H1 (cell line): ENCODE results near the gene CDH11. TPM values are rescaled to one million over a fixed set of nuclear protein-coding genes. Genes with fewer than 3 reads are reported as not detected.

Source experiments
- CBX5 ChIP-seq: fragments of 300-800, 300-1000 bp; sonication (generic); IDR thresholded peaks from 2 replicates; pipeline ENCODE4 v1.7.1; 2016; ENCODE audit warnings: antibody characterized with exemption, low read length, low read depth
- KDM1A ChIP-seq: fragments of 200-600, 300-600 bp; sonication (generic); IDR thresholded peaks from 2 replicates; pipeline ENCODE4 v1.7.1; 2016; ENCODE audit warnings: mild to moderate bottlenecking, low read length, borderline replicate concordance
- SP2 ChIP-seq: IDR thresholded peaks from 2 replicates; pipeline ENCODE4 v1.6.1; 2012; ENCODE audit warnings: mild to moderate bottlenecking, low read length, inconsistent platforms
- ZNF274 ChIP-seq: IDR thresholded peaks from 2 replicates; pipeline ENCODE4 v1.7.0; 2012; ENCODE audit warnings: low read length, borderline replicate concordance; ENCODE audit errors: extremely low read depth
- polyA plus RNA-seq, 7 experiments: library from polyadenylated mRNA; depleted of rRNA in 3 of 7; stranded (reverse) in 5 of 7; unstranded in 2 of 7; fragments of >200 nt in 5 of 7; fragments of 200-250 nt in 2 of 7; gene quantifications; 1 replicate in 5 of 7; 2 replicates in 1 of 7; 4 replicates in 1 of 7; pipeline versions ENCODE4 v1.2.1 to v1.2.3, GENCODE V29; 2011 to 2013; ENCODE audit warnings: missing spikeins in 2 of 7, mixed read lengths in 2 of 7
- total RNA-seq: library from RNA; stranded (reverse); fragmentation: NEBNext Ultra II Directional; extraction: Animal tissue kit (Norgen Biotek cat#: 25700); gene quantifications from 2 replicates; pipeline ENCODE4 v1.2.1, GENCODE V29; 2021
- TF ChIP-seq, protein P1 (sequence below): fragments of 300-600 bp; sonication (generic); IDR thresholded peaks from 2 replicates; pipeline ENCODE4 v1.7.1; 2012; ENCODE audit warnings: low read length, moderate library complexity, mild to moderate bottlenecking, inconsistent platforms; ENCODE audit not compliant: insufficient replicate concordance
- TF ChIP-seq, protein P2 (sequence below): IDR thresholded peaks from 2 replicates; pipeline ENCODE4 v1.6.1; 2012; ENCODE audit warnings: inconsistent platforms
- TF ChIP-seq, protein P3 (sequence below): IDR thresholded peaks from 2 replicates; pipeline ENCODE4 v1.6.1; 2012; ENCODE audit warnings: inconsistent platforms
- TF ChIP-seq, protein P4 (sequence below), 3 experiments: IDR thresholded peaks; 1 replicate in 2 of 3; 2 replicates in 1 of 3; pipeline versions ENCODE4 v1.5.1 to v1.6.1; 2011; ENCODE audit warnings: low read length in 3 of 3, mild to moderate bottlenecking in 3 of 3, inconsistent platforms in 2 of 3, low read depth in 1 of 3, moderate library complexity in 1 of 3; ENCODE audit not compliant: insufficient read depth in 1 of 3; ENCODE audit errors: control extremely low read depth in 1 of 3

The CDH11 gene
- total and polyA plus RNA-seq, 2 of the 8 experiments (the other 6 are each of a cell fraction or from before 2014, with no cell fraction given): 3.3 to 8.4 TPM

DNA sequence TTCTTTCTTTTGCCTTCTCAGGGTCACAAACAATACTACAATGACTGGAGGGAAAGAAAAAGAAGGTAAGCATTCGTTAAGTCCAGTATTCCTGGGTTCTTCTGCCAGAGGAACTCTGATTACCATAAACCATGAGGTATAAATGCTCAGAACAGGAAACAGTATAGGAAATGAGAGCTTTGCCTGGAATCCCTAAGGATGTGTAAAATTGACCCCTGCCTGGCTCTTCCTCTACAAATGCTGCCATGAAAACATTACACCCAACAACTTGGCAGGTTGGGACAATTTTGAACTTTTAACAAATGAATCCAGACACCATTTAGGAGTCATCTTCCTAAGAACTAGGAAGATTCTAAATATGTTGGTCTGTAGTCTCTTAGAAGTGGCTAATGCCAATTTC is 173.8 kb downstream of the CDH11 start (continued):
- TF ChIP-seq, protein P1, sequence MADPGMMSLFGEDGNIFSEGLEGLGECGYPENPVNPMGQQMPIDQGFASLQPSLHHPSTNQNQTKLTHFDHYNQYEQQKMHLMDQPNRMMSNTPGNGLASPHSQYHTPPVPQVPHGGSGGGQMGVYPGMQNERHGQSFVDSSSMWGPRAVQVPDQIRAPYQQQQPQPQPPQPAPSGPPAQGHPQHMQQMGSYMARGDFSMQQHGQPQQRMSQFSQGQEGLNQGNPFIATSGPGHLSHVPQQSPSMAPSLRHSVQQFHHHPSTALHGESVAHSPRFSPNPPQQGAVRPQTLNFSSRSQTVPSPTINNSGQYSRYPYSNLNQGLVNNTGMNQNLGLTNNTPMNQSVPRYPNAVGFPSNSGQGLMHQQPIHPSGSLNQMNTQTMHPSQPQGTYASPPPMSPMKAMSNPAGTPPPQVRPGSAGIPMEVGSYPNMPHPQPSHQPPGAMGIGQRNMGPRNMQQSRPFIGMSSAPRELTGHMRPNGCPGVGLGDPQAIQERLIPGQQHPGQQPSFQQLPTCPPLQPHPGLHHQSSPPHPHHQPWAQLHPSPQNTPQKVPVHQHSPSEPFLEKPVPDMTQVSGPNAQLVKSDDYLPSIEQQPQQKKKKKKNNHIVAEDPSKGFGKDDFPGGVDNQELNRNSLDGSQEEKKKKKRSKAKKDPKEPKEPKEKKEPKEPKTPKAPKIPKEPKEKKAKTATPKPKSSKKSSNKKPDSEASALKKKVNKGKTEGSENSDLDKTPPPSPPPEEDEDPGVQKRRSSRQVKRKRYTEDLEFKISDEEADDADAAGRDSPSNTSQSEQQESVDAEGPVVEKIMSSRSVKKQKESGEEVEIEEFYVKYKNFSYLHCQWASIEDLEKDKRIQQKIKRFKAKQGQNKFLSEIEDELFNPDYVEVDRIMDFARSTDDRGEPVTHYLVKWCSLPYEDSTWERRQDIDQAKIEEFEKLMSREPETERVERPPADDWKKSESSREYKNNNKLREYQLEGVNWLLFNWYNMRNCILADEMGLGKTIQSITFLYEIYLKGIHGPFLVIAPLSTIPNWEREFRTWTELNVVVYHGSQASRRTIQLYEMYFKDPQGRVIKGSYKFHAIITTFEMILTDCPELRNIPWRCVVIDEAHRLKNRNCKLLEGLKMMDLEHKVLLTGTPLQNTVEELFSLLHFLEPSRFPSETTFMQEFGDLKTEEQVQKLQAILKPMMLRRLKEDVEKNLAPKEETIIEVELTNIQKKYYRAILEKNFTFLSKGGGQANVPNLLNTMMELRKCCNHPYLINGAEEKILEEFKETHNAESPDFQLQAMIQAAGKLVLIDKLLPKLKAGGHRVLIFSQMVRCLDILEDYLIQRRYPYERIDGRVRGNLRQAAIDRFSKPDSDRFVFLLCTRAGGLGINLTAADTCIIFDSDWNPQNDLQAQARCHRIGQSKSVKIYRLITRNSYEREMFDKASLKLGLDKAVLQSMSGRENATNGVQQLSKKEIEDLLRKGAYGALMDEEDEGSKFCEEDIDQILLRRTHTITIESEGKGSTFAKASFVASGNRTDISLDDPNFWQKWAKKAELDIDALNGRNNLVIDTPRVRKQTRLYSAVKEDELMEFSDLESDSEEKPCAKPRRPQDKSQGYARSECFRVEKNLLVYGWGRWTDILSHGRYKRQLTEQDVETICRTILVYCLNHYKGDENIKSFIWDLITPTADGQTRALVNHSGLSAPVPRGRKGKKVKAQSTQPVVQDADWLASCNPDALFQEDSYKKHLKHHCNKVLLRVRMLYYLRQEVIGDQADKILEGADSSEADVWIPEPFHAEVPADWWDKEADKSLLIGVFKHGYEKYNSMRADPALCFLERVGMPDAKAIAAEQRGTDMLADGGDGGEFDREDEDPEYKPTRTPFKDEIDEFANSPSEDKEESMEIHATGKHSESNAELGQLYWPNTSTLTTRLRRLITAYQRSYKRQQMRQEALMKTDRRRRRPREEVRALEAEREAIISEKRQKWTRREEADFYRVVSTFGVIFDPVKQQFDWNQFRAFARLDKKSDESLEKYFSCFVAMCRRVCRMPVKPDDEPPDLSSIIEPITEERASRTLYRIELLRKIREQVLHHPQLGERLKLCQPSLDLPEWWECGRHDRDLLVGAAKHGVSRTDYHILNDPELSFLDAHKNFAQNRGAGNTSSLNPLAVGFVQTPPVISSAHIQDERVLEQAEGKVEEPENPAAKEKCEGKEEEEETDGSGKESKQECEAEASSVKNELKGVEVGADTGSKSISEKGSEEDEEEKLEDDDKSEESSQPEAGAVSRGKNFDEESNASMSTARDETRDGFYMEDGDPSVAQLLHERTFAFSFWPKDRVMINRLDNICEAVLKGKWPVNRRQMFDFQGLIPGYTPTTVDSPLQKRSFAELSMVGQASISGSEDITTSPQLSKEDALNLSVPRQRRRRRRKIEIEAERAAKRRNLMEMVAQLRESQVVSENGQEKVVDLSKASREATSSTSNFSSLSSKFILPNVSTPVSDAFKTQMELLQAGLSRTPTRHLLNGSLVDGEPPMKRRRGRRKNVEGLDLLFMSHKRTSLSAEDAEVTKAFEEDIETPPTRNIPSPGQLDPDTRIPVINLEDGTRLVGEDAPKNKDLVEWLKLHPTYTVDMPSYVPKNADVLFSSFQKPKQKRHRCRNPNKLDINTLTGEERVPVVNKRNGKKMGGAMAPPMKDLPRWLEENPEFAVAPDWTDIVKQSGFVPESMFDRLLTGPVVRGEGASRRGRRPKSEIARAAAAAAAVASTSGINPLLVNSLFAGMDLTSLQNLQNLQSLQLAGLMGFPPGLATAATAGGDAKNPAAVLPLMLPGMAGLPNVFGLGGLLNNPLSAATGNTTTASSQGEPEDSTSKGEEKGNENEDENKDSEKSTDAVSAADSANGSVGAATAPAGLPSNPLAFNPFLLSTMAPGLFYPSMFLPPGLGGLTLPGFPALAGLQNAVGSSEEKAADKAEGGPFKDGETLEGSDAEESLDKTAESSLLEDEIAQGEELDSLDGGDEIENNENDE: no peak
- TF ChIP-seq ZNF274 (no peak), SP2 (no peak), CBX5 (no peak), KDM1A (no peak)
- TF ChIP-seq, protein P2, sequence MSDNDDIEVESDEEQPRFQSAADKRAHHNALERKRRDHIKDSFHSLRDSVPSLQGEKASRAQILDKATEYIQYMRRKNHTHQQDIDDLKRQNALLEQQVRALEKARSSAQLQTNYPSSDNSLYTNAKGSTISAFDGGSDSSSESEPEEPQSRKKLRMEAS: no peak
- TF ChIP-seq, protein P3, sequence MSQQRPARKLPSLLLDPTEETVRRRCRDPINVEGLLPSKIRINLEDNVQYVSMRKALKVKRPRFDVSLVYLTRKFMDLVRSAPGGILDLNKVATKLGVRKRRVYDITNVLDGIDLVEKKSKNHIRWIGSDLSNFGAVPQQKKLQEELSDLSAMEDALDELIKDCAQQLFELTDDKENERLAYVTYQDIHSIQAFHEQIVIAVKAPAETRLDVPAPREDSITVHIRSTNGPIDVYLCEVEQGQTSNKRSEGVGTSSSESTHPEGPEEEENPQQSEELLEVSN: no peak
- TF ChIP-seq, protein P4, sequence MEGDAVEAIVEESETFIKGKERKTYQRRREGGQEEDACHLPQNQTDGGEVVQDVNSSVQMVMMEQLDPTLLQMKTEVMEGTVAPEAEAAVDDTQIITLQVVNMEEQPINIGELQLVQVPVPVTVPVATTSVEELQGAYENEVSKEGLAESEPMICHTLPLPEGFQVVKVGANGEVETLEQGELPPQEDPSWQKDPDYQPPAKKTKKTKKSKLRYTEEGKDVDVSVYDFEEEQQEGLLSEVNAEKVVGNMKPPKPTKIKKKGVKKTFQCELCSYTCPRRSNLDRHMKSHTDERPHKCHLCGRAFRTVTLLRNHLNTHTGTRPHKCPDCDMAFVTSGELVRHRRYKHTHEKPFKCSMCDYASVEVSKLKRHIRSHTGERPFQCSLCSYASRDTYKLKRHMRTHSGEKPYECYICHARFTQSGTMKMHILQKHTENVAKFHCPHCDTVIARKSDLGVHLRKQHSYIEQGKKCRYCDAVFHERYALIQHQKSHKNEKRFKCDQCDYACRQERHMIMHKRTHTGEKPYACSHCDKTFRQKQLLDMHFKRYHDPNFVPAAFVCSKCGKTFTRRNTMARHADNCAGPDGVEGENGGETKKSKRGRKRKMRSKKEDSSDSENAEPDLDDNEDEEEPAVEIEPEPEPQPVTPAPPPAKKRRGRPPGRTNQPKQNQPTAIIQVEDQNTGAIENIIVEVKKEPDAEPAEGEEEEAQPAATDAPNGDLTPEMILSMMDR (IDR thresholded peaks at IDR 0.05; ENCODE audit: control extremely low read depth in 1 of 3, insufficient read depth in 1 of 3, low read depth in 1 of 3, low read length in 3 of 3): no peak
